ENCODE results near the gene MS4A18. TPM values are rescaled to one million over a fixed set of nuclear protein-coding genes. Genes with fewer than 3 reads are reported as not detected.
"Not testable (repeated sequence)": the region's sequence is repeated elsewhere in the genome, so short reads cannot be mapped to it uniquely, and the experiment has no call there.

MS4A18 gene
- total and polyA plus RNA-seq, 7 experiments from 2014 or later, result not detected

- no peaks in the 10 kb centered on the region for H3K9me3 ChIP-seq (ENCODE audit: control insufficient read depth in 2 of 3, low read length in 3 of 3)
- CTCF ChIA-PET, result no interaction called here
- H3K4me1 Mint-ChIP-seq, result peaks cover 0 to 5% (median 0%) of the 10 kb centered on the region in 7 donors
- POLR2A ChIA-PET, result no interaction called here
- no peak overlapping the region for H3K4me3 ChIP-seq (ENCODE audit: low read length)
- H3K4me1 ChIP-seq (ENCODE audit: control insufficient read depth in 2 of 2, insufficient read depth in 2 of 2, low read length in 2 of 2), result no peaks in the 10 kb centered on the region
- peaks cover 30 to 49% (median 44%) of the 10 kb centered on the region in 5 donors for H3K27me3 Mint-ChIP-seq
- no peaks in the 10 kb centered on the region for H3K36me3 ChIP-seq (ENCODE audit: control insufficient read depth in 2 of 3, insufficient read depth in 3 of 3, low read length in 3 of 3)
- DNase-seq (no peak), ATAC-seq (no peak)
- intact Hi-C loops (cut with micrococcal nuclease), result loop anchor here in 1 of 2 donors (5.0 kb wide), 1 partner anchor 395 kb away; no protein-coding TSS in a partner anchor
- peak overlapping the region in 1 of 9 donors; percentile 43 for H3K27ac Mint-ChIP-seq
- no peaks in the 10 kb centered on the region for H3K9me3 Mint-ChIP-seq
- H3K27me3 ChIP-seq (ENCODE audit: control insufficient read depth in 2 of 2, insufficient read depth in 2 of 2, low read length in 2 of 2), result no peaks in the 10 kb centered on the region
- H3K4me3 Mint-ChIP-seq, result no peak overlapping the region
- no peaks in the 10 kb centered on the region for H3K36me3 Mint-ChIP-seq
- no peak overlapping the region for H3K27ac ChIP-seq (ENCODE audit: low read depth, low read length)
Measured at GRCh38 chr11:60757231-60757800, 32.8 kb downstream of the MS4A18 start.

GRCh38 chr11:60758671-60759070 is 34.2 kb downstream of the MS4A18 start:
- peaks cover 26 to 43% (median 40%) of the 10 kb centered on the region in 5 donors for H3K27me3 Mint-ChIP-seq
- H3K36me3 ChIP-seq (ENCODE audit: control insufficient read depth in 2 of 3, insufficient read depth in 3 of 3, low read length in 3 of 3); H3K9me3 ChIP-seq (ENCODE audit: control insufficient read depth in 2 of 3, low read length in 3 of 3); H3K27ac ChIP-seq (ENCODE audit: low read depth, low read length); CTCF ChIA-PET; DNase-seq; H3K9me3 Mint-ChIP-seq; POLR2A ChIA-PET; H3K4me3 Mint-ChIP-seq; H3K4me3 ChIP-seq (ENCODE audit: low read length); H3K27ac Mint-ChIP-seq; H3K27me3 ChIP-seq (ENCODE audit: control insufficient read depth in 2 of 2, insufficient read depth in 2 of 2, low read length in 2 of 2); H3K4me1 ChIP-seq (ENCODE audit: control insufficient read depth in 2 of 2, insufficient read depth in 2 of 2, low read length in 2 of 2); H3K4me1 Mint-ChIP-seq; ATAC-seq; H3K36me3 Mint-ChIP-seq: not testable (repeated sequence)
- intact Hi-C loops (cut with micrococcal nuclease), result loop anchor here in 1 of 2 donors (5.0 kb wide), 1 partner anchor 396 kb away; no protein-coding TSS in a partner anchor

DNA sequence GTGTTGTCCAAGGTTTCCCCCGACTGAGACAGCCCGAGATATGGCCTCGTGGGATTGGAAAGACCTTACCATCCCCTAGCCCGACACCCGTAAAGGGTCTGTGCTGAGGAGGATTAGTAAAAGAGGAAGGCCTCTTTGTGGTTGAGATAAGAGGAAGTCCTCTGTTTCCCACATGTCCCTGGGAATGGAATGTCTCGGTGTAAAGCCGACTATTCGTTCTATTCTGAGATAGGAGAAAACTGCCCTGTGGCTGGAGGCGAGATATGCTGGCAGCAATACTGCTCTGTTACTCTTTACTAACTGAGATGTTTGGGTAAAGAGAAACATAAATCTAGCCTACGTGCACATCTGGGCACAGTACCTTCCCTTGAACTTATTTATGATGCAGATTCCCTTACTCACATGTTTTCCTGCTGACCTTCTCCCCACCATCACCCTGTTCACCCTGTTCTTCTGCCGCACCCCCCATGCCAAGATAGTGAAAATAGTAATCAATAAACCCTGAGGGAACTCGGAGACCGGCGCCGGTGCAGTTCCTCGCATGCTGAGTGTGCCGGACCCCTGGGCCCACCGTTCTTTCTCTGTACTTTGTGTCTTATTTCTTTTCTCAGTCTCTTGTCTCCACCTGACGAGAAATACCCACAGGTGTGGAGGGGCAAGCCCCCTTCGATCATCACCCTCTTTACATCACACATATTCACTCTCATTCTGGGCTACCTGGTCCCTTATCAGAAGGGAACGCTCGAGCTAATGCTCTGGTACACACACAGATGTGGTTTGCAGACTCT is 35.1 kb downstream of the MS4A18 start:
- POLR2A ChIA-PET, CTCF ChIA-PET: not testable (repeated sequence)

DNA sequence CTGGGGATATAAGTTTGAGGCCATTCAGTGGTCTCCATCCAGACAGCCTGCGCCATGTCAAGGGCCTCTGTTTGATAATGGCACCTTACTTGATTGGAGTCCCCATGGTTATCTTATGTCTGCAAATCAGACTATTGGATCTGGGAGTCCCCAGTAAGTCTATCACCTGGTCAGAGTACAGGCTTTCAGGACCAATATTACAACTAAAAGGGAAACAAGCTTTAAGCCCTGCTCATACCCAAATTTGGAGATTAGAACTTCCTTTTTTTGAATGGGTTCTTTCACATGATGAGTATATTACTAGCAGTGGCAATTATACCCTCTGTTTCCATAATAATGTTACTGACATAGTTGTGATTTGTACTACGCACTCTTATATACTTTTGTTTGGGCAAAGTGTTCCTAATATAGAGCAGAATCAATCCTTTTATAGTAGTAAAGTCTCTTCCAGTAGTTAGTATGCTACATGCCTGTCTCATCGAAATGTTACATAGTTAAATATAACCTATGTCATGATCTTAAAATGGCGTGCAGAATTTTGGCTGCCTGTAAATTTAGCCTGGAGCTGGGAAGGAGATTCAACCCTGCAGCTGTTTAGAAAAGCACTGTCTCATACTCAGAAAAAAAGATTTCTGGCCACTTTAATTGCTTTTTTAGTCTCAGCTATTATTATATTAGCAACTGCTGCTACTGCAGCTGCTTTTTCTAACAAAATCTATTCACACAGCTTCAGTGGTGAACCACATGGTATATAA is 37.1 kb downstream of the MS4A18 start:
- Mint-ChIP-seq H3K4me1 (peaks cover 0 to 6% (median 0%) of the 10 kb centered on the region in 7 donors), H3K9me3 (no peaks in the 10 kb centered on the region), H3K4me3 (no peak overlapping the region), H3K36me3 (no peaks in the 10 kb centered on the region), H3K27ac (no peak overlapping the region), H3K27me3 (peaks cover 41 to 57% (median 48%) of the 10 kb centered on the region in 5 donors)
- Histone ChIP-seq H3K36me3 (ENCODE audit: control insufficient read depth in 2 of 3, insufficient read depth in 3 of 3, low read length in 3 of 3) (no peaks in the 10 kb centered on the region), H3K27ac (ENCODE audit: low read depth, low read length) (no peak overlapping the region), H3K4me1 (ENCODE audit: control insufficient read depth in 2 of 2, insufficient read depth in 2 of 2, low read length in 2 of 2) (no peaks in the 10 kb centered on the region), H3K4me3 (ENCODE audit: low read length) (no peak overlapping the region), H3K27me3 (ENCODE audit: control insufficient read depth in 2 of 2, insufficient read depth in 2 of 2, low read length in 2 of 2) (no peaks in the 10 kb centered on the region), H3K9me3 (ENCODE audit: control insufficient read depth in 2 of 3, low read length in 3 of 3) (no peaks in the 10 kb centered on the region)
- intact Hi-C loops (cut with micrococcal nuclease), result no loop called here
- POLR2A ChIA-PET, result no interaction called here
- no peak for ATAC-seq
- CTCF ChIA-PET, result interaction anchor here (0.6 kb wide), 1 partner anchor 12 kb away, joined by 3 read pairs; no protein-coding TSS in a partner anchor
- no peak for DNase-seq

More for the DNA sequence above, 35.1 kb downstream of the MS4A18 start:
- H3K4me3 Mint-ChIP-seq; H3K9me3 ChIP-seq (ENCODE audit: control insufficient read depth in 2 of 3, low read length in 3 of 3); H3K9me3 Mint-ChIP-seq; H3K4me1 Mint-ChIP-seq; DNase-seq; H3K27ac ChIP-seq (ENCODE audit: low read depth, low read length); H3K4me1 ChIP-seq (ENCODE audit: control insufficient read depth in 2 of 2, insufficient read depth in 2 of 2, low read length in 2 of 2); H3K36me3 ChIP-seq (ENCODE audit: control insufficient read depth in 2 of 3, insufficient read depth in 3 of 3, low read length in 3 of 3); ATAC-seq; H3K27ac Mint-ChIP-seq; H3K27me3 ChIP-seq (ENCODE audit: control insufficient read depth in 2 of 2, insufficient read depth in 2 of 2, low read length in 2 of 2); H3K4me3 ChIP-seq (ENCODE audit: low read length); H3K36me3 Mint-ChIP-seq: not testable (repeated sequence)
- peaks cover 31 to 51% (median 43%) of the 10 kb centered on the region in 5 donors for H3K27me3 Mint-ChIP-seq
- intact Hi-C loops (cut with micrococcal nuclease), result loop anchor here in 1 of 2 donors (5.0 kb wide), 1 partner anchor 397 kb away; no protein-coding TSS in a partner anchor

DNA sequence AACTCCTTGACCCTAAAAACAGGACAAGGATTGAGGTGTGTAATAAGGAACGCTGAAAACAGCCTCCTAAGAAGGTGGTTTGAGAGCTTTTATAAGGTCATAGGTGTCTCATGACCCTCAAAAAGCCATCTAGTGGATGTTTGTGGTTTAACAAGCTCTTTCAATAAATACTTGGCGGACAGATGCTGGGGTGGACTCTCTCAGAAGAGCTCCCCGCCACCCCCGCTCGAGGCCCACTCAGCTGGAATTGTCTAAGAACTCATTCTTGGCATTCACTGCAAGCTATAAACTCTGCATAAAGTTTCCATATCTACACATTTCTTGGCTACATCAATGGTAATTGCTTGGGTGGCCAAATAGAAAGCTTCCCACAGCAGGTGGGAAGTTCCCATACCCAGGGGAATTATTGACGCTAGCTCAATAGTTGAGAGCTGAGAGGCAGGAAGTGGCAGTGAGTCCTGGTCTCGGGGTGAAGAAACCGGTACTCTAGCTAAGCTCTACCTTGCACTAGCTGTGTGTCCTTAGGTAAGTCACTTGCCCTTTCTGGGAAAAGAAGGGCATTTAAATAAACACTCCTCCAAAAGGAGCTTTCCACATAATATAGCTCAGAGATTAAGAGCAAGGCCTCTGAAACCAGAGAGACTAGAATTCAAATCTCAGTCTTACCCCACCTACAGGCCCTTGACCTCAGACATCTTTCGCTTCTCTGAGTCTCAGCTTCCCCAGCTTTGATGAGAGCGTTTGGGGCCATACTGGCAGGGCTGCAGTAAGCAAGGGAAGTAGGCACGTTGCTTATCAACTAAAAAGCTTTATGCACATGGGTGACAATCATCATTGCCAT is 38.6 kb downstream of the MS4A18 start:
- H3K27me3 Mint-ChIP-seq, result peaks cover 33 to 57% (median 43%) of the 10 kb centered on the region in 5 donors

More for the DNA sequence above, 38.6 kb downstream of the MS4A18 start:
- Mint-ChIP-seq H3K9me3 (no peaks in the 10 kb centered on the region), H3K4me1 (peaks cover 0 to 6% (median 0%) of the 10 kb centered on the region in 7 donors), H3K4me3 (no peak overlapping the region), H3K27ac (no peak overlapping the region), H3K36me3 (no peaks in the 10 kb centered on the region)
- Histone ChIP-seq H3K4me3 (ENCODE audit: low read length) (no peak overlapping the region), H3K9me3 (ENCODE audit: control insufficient read depth in 2 of 3, low read length in 3 of 3) (no peaks in the 10 kb centered on the region), H3K36me3 (ENCODE audit: control insufficient read depth in 2 of 3, insufficient read depth in 3 of 3, low read length in 3 of 3) (no peaks in the 10 kb centered on the region), H3K27me3 (ENCODE audit: control insufficient read depth in 2 of 2, insufficient read depth in 2 of 2, low read length in 2 of 2) (no peaks in the 10 kb centered on the region), H3K27ac (ENCODE audit: low read depth, low read length) (no peak overlapping the region), H3K4me1 (ENCODE audit: control insufficient read depth in 2 of 2, insufficient read depth in 2 of 2, low read length in 2 of 2) (no peaks in the 10 kb centered on the region)
- CTCF ChIA-PET, result interaction anchor here (0.5 to 1.5 kb wide), 4 partner anchors 12 to 1752 kb away, joined by 3 to 7 read pairs (median 4); no protein-coding TSS in a partner anchor
- POLR2A ChIA-PET, result no interaction called here
- intact Hi-C loops (cut with micrococcal nuclease), result no loop called here
- DNase-seq (no peak), ATAC-seq (no peak)

All from naive thymus-derived CD4-positive, alpha-beta T cell (primary cell).